ENCODE data around the gene ENTREP1.

GRCh38 chr9:69397384-69398214, 72.6 kb downstream of the ENTREP1 start:
- no peak for TF ChIP-seq TAF1 (IDR thresholded peaks at IDR 0.05; ENCODE audit: borderline replicate concordance, insufficient read depth, low read length)
- TF ChIP-seq SIN3A (IDR thresholded peaks at IDR 0.05; ENCODE audit: borderline replicate concordance, insufficient read depth, low read length), result no peak
